HG02798 (cell line): ENCODE data around the gene TMBIM4.

Source experiments
- ATAC-seq: cut with Tn5 transposase; IDR thresholded peaks from one replicate; pipeline ENCODE4 v1.9.1; 2021; ENCODE audit warnings: mild to moderate bottlenecking; ENCODE audit not compliant: unreplicated experiment, poor library complexity

Gene TMBIM4

GRCh38 chr12:66107451-66107915 lies 62.3 kb downstream of the TMBIM4 start:
- peak; percentile 95 for ATAC-seq

- no peak for ATAC-seq
These were observed 66.5 kb downstream of the TMBIM4 start for GRCh38 chr12:66103016-66103913.

- ATAC-seq, result no peak
These were observed 77.1 kb downstream of the TMBIM4 start for GRCh38 chr12:66092559-66093269.

- no peak for ATAC-seq
These were observed 79.6 kb downstream of the TMBIM4 start for GRCh38 chr12:66090157-66090556.

GRCh38 chr12:66087365-66087943 lies 82.3 kb downstream of the TMBIM4 start:
- peak; percentile 84 for ATAC-seq

GRCh38 chr12:66085998-66086397 lies 83.8 kb downstream of the TMBIM4 start:
- no peak for ATAC-seq
